H1 (cell line): ENCODE measurements around the gene TMEM187. TPM values are rescaled to one million over a fixed set of nuclear protein-coding genes. Genes with fewer than 3 reads are reported as not detected.

Experiments used
- CTCF ChIA-PET: fragments of 300-600 bp; sonication (Branson Sonifier 250); formaldehyde crosslinking; loops from one replicate; lab custom pipeline; 2021; ENCODE audit not compliant: partially characterized antibody; lab: Charles Lee
- POLR2A ChIA-PET: fragments of 300-600 bp; sonication (Branson Sonifier 250); formaldehyde crosslinking; loops from one replicate; lab custom pipeline; 2021; ENCODE audit warnings: inconsistent platforms; ENCODE audit not compliant: partially characterized antibody; lab: Charles Lee
- DNase-seq, 2 experiments: peaks; one replicate each; pipeline versions ENCODE4 v3.0.0 to v3.0.0-alpha.2; 2010 to 2022; ENCODE audit warnings: low spot score in 2 of 2, low read depth in 1 of 2, mixed read lengths in 1 of 2
- FAIRE-seq: peaks from 2 replicates; lab custom pipeline; 2011; peaks lifted over from hg19 to GRCh38; lab: Jason Lieb, UNC
- H2AFZ ChIP-seq: 2 replicates; pipeline ENCODE4 v1.8.1; 2012; ENCODE audit warnings: low read length, inconsistent platforms
- H2AK5ac ChIP-seq: 2 replicates; pipeline ENCODE4 v1.6.1; 2013; ENCODE audit warnings: low read depth, low read length
- H2BK120ac ChIP-seq: replicated peaks from 2 replicates; pipeline ENCODE3; 2013; ENCODE audit warnings: low read depth, low read length, inconsistent platforms
- H2BK12ac ChIP-seq: 2 replicates; pipeline ENCODE4 v1.6.1; 2013; ENCODE audit warnings: low read depth, low read length
- H2BK15ac ChIP-seq: 2 replicates; pipeline ENCODE4 v1.6.1; 2013; ENCODE audit warnings: low read length
- H2BK20ac ChIP-seq: 2 replicates; pipeline ENCODE4 v1.6.1; 2013; ENCODE audit warnings: low read length
- H2BK5ac ChIP-seq: 2 replicates; pipeline ENCODE4 v1.6.1; 2013; ENCODE audit warnings: low read depth, low read length
- H3K14ac ChIP-seq: 2 replicates; pipeline ENCODE4 v1.6.1; 2013; ENCODE audit warnings: inconsistent platforms; ENCODE audit not compliant: insufficient read length
- H3K18ac ChIP-seq: 2 replicates; pipeline ENCODE4 v1.6.1; 2013; ENCODE audit warnings: low read length; ENCODE audit errors: extremely low read depth
- H3K23ac ChIP-seq: 2 replicates; pipeline ENCODE4 v1.6.1; 2013; ENCODE audit warnings: inconsistent platforms; ENCODE audit not compliant: insufficient read length
- H3K23me2 ChIP-seq: 2 replicates; pipeline ENCODE4 v1.6.1; 2013; ENCODE audit warnings: low read depth, low read length
- H3K27ac ChIP-seq: 2 replicates; pipeline ENCODE4 v1.6.1; 2011; ENCODE audit warnings: low read depth, low read length, inconsistent platforms
- H3K27me3 ChIP-seq, 4 experiments: replicated peaks in 1 of 4; 1 replicate in 1 of 4; 2 replicates in 3 of 4; pipeline versions ENCODE4 v1.6.1 to v1.8.1; 2011 to 2013; ENCODE audit warnings: low read length in 3 of 4, mild to moderate bottlenecking in 3 of 4, inconsistent platforms in 2 of 4, mixed read lengths in 2 of 4, moderate library complexity in 1 of 4; ENCODE audit not compliant: control insufficient read depth in 3 of 4, insufficient read depth in 3 of 4; ENCODE audit errors: extremely low read depth in 1 of 4
- H3K36me3 ChIP-seq, 4 experiments: 2 replicates each; pipeline versions ENCODE4 v1.6.1 to v1.8.1; 2011 to 2013; ENCODE audit warnings: mild to moderate bottlenecking in 4 of 4, low read length in 3 of 4, moderate library complexity in 2 of 4, control low read depth in 1 of 4, inconsistent platforms in 1 of 4; ENCODE audit not compliant: insufficient read depth in 4 of 4, control insufficient read depth in 2 of 4
- H3K4ac ChIP-seq: replicated peaks from 2 replicates; pipeline ENCODE3; 2013; ENCODE audit warnings: low read length, low read depth, mixed read lengths, inconsistent platforms; ENCODE audit not compliant: insufficient read length
- H3K4me1 ChIP-seq, 4 experiments: replicated peaks in 1 of 4; 1 replicate in 1 of 4; 2 replicates in 3 of 4; pipeline versions ENCODE4 v1.6.1 to v1.8.1; 2011 to 2013; ENCODE audit warnings: low read length in 3 of 4, inconsistent platforms in 2 of 4, mixed read lengths in 1 of 4; ENCODE audit not compliant: insufficient read depth in 4 of 4, control insufficient read depth in 3 of 4
- H3K4me2 ChIP-seq, 2 experiments: 2 replicates each; pipeline versions ENCODE4 v1.6.1 to v1.8.1; 2011 to 2013; ENCODE audit warnings: low read depth in 2 of 2, low read length in 2 of 2, control low read depth in 1 of 2, inconsistent platforms in 1 of 2, mild to moderate bottlenecking in 1 of 2; ENCODE audit not compliant: insufficient read depth in 1 of 2
- H3K4me3 ChIP-seq, 4 experiments: fragments of 200-600, 300-600 bp in 1 of 4; sonication (generic), shearing (Covaris generic), sonication (Bioruptor Twin) in 1 of 4; 2 replicates each; pipeline versions ENCODE4 v1.5.1 to v1.8.1; 2011 to 2016; ENCODE audit warnings: low read length in 4 of 4, low read depth in 3 of 4, control low read depth in 2 of 4, inconsistent platforms in 2 of 4, mild to moderate bottlenecking in 2 of 4, mixed read lengths in 1 of 4, moderate library complexity in 1 of 4; ENCODE audit not compliant: insufficient read depth in 2 of 4; ENCODE audit errors: extremely low read depth in 1 of 4
- H3K56ac ChIP-seq: replicated peaks from 2 replicates; pipeline ENCODE3; 2013; ENCODE audit warnings: low read depth, mild to moderate bottlenecking, mixed read lengths, low read length, inconsistent platforms; ENCODE audit not compliant: insufficient read length
- H3K79me1 ChIP-seq: 2 replicates; pipeline ENCODE4 v1.6.1; 2013; ENCODE audit warnings: low read depth, low read length, control low read depth
- H3K79me2 ChIP-seq, 2 experiments: 2 replicates each; pipeline versions ENCODE4 v1.6.1 to v1.8.1; 2012 to 2013; ENCODE audit warnings: low read length in 2 of 2, mild to moderate bottlenecking in 2 of 2, inconsistent platforms in 1 of 2; ENCODE audit not compliant: insufficient read depth in 2 of 2, control insufficient read depth in 1 of 2
- H3K9ac ChIP-seq, 4 experiments: replicated peaks in 1 of 4; 1 replicate in 1 of 4; 2 replicates in 3 of 4; pipeline versions ENCODE4 v1.6.1 to v1.8.1; 2011 to 2013; ENCODE audit warnings: low read depth in 3 of 4, low read length in 3 of 4, control low read depth in 2 of 4, mild to moderate bottlenecking in 2 of 4, moderate library complexity in 2 of 4, inconsistent platforms in 1 of 4; ENCODE audit errors: extremely low read depth in 1 of 4
- H3K9me3 ChIP-seq, 2 experiments: 2 replicates each; pipeline versions ENCODE4 v1.6.1 to v1.8.1; 2012 to 2013; ENCODE audit warnings: mild to moderate bottlenecking in 2 of 2, moderate library complexity in 2 of 2, control low read depth in 1 of 2, inconsistent platforms in 1 of 2, low read depth in 1 of 2, low read length in 1 of 2, mixed read lengths in 1 of 2; ENCODE audit not compliant: insufficient read depth in 2 of 2
- H4K20me1 ChIP-seq, 2 experiments: replicated peaks in 1 of 2; 2 replicates each; pipeline versions ENCODE3 to v1.8.1; 2011 to 2013; ENCODE audit warnings: inconsistent platforms in 2 of 2, low read length in 2 of 2, mild to moderate bottlenecking in 1 of 2; ENCODE audit not compliant: insufficient read depth in 2 of 2, control insufficient read depth in 1 of 2
- H4K5ac ChIP-seq: 2 replicates; pipeline ENCODE4 v1.6.1; 2013; ENCODE audit warnings: low read length, low read depth, mixed read lengths, inconsistent platforms; ENCODE audit not compliant: insufficient read length
- H4K8ac ChIP-seq: 2 replicates; pipeline ENCODE4 v1.8.0; 2013; ENCODE audit warnings: mild to moderate bottlenecking, moderate library complexity, low read length, inconsistent platforms; ENCODE audit not compliant: insufficient read depth; ENCODE audit errors: extremely low read depth
- H4K91ac ChIP-seq: replicated peaks from 2 replicates; pipeline ENCODE3; 2013; ENCODE audit warnings: low read length, mixed read lengths, inconsistent platforms; ENCODE audit not compliant: insufficient read length
- POU5F1 ChIP-seq: IDR thresholded peaks from 2 replicates; pipeline ENCODE4 v1.6.1; 2011; ENCODE audit warnings: low read depth, mild to moderate bottlenecking, low read length, moderate library complexity
- SP4 ChIP-seq: IDR thresholded peaks from 2 replicates; pipeline ENCODE4 v1.6.1; 2012; ENCODE audit warnings: low read length, inconsistent platforms
- WGBS, 2 experiments: shearing (Covaris generic) in 1 of 2; methylation state at CpG; one replicate each; pipeline versions ENCODE4 v1.1.6 to v1.1.7; 2013 to 2015; ENCODE audit warnings: low lambda C conversion rate in 2 of 2, mixed read lengths in 2 of 2, inconsistent platforms in 1 of 2, low coverage in 1 of 2, missing lambda C conversion rate in 1 of 2; ENCODE audit not compliant: insufficient replicate concordance in 2 of 2, insufficient coverage in 1 of 2, insufficient read length in 1 of 2; ENCODE audit errors: extremely low coverage in 1 of 2, missing lambda C conversion rate in 1 of 2; 5-methylcytosine and 5-hydroxymethylcytosine counted together
- polyA plus RNA-seq, 7 experiments: library from polyadenylated mRNA; depleted of rRNA in 3 of 7; stranded (reverse) in 5 of 7; unstranded in 2 of 7; fragments of >200 nt in 5 of 7; fragments of 200-250 nt in 2 of 7; gene quantifications; 1 replicate in 5 of 7; 2 replicates in 1 of 7; 4 replicates in 1 of 7; pipeline versions ENCODE4 v1.2.1 to v1.2.3, GENCODE V29; 2011 to 2013; ENCODE audit warnings: missing spikeins in 2 of 7, mixed read lengths in 2 of 7
- total RNA-seq: library from RNA; stranded (reverse); fragmentation: NEBNext Ultra II Directional; extraction: Animal tissue kit (Norgen Biotek cat#: 25700); gene quantifications from 2 replicates; pipeline ENCODE4 v1.2.1, GENCODE V29; 2021
- TF ChIP-seq, protein P1 (sequence below), 3 experiments: IDR thresholded peaks; 1 replicate in 2 of 3; 2 replicates in 1 of 3; pipeline versions ENCODE4 v1.5.1 to v1.6.1; 2011; ENCODE audit warnings: low read length in 3 of 3, mild to moderate bottlenecking in 3 of 3, inconsistent platforms in 2 of 3, low read depth in 1 of 3, moderate library complexity in 1 of 3; ENCODE audit not compliant: insufficient read depth in 1 of 3; ENCODE audit errors: control extremely low read depth in 1 of 3

Gene TMEM187
- total and polyA plus RNA-seq, 2 of the 8 experiments (the other 6 are each of a cell fraction or from before 2014, with no cell fraction given) = 5.0 to 14.5 TPM

DNA sequence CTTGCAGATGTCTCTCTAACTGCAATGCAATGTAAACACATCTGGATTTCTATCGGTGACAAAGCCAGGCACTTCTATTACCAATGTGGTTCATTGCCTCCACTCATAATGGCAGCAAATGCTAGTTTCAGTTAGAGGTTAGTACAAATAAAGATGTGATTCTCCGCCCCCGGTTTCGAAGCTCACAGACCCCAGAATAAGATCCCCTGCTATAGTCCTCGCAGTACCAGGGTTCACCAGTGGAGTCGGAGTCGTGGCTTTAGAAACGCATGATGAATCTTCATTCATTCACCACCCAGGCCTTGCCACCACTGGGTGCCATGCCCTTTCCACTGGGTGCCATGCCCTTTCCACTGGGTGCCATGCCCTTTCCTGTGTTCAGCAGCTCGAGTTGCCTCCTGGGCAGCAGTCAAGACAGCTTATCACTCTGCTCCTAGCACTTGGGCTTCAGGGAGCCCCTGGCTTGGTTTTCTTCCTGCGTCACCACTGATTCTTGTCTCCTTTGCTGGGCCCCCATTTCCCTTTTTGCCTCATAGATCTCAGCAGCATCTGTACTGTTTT lies 34.2 kb upstream of the TMEM187 start:
- no peak for FAIRE-seq
- WGBS, 2 experiments = 94% methylated on average over 10 of the region's 10 CpGs; no CpG with 5 or more reads in 1 of the 2 experiments
- H2AFZ ChIP-seq = no peak overlapping the region

More for the DNA sequence above, 34.2 kb upstream of the TMEM187 start:
- no peak overlapping the region for H3K4me2 ChIP-seq
- no peak overlapping the region for H3K56ac ChIP-seq
- no peak for DNase-seq
- no peak overlapping the region for H3K4me3 ChIP-seq
- no peak overlapping the region for H2BK12ac ChIP-seq
- no peak overlapping the region for H4K8ac ChIP-seq
- TF ChIP-seq SP4 (no peak), POU5F1 (no peak)
- TF ChIP-seq, protein P1, sequence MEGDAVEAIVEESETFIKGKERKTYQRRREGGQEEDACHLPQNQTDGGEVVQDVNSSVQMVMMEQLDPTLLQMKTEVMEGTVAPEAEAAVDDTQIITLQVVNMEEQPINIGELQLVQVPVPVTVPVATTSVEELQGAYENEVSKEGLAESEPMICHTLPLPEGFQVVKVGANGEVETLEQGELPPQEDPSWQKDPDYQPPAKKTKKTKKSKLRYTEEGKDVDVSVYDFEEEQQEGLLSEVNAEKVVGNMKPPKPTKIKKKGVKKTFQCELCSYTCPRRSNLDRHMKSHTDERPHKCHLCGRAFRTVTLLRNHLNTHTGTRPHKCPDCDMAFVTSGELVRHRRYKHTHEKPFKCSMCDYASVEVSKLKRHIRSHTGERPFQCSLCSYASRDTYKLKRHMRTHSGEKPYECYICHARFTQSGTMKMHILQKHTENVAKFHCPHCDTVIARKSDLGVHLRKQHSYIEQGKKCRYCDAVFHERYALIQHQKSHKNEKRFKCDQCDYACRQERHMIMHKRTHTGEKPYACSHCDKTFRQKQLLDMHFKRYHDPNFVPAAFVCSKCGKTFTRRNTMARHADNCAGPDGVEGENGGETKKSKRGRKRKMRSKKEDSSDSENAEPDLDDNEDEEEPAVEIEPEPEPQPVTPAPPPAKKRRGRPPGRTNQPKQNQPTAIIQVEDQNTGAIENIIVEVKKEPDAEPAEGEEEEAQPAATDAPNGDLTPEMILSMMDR (IDR thresholded peaks at IDR 0.05; ENCODE audit: control extremely low read depth in 1 of 3, insufficient read depth in 1 of 3, low read depth in 1 of 3, low read length in 3 of 3) = peak in 1 of 3 experiments; percentile 1; a peak in 1 of 4 replicates
- no peak overlapping the region for H3K9ac ChIP-seq
- H3K4ac ChIP-seq = no peak overlapping the region
- H3K79me1 ChIP-seq = no peaks in the 10 kb centered on the region
- H3K27me3 ChIP-seq = no peaks in the 10 kb centered on the region
- H2AK5ac ChIP-seq = no peak overlapping the region
- no peak overlapping the region for H2BK5ac ChIP-seq
- H3K23me2 ChIP-seq = 0 out of 2 replicates have a peak, but pooled peaks cover 2% of the 10 kb centered on the region
- H3K36me3 ChIP-seq = no peaks in the 10 kb centered on the region
- POLR2A ChIA-PET = interaction anchor here (1.4 to 18.9 kb wide), 3 partner anchors 14 to 33 kb away, joined by 3 to 231 read pairs (median 3); partner anchors contain the start of gene ARHGAP4
- no peak overlapping the region for H3K14ac ChIP-seq
- CTCF ChIA-PET = interaction anchor here (0.8 to 19.6 kb wide), 7 partner anchors 9 to 30 kb away, joined by 3 to 272 read pairs (median 4); partner anchors contain the start of genes ARHGAP4 and RENBP
- no peak overlapping the region for H2BK15ac ChIP-seq
- no peak overlapping the region for H2BK120ac ChIP-seq
- H3K79me2 ChIP-seq = peaks cover 0 to 9% of the 10 kb centered on the region in 2 experiments; a peak in 2 of 4 replicates
- H3K23ac ChIP-seq = no peak overlapping the region
- H4K5ac ChIP-seq = no peak overlapping the region
- H4K20me1 ChIP-seq = peaks cover 0 to 3% of the 10 kb centered on the region in 2 experiments
- H3K4me1 ChIP-seq = peaks cover 4 to 11% (median 8%) of the 10 kb centered on the region in 4 experiments
- no peak overlapping the region for H3K18ac ChIP-seq
- H2BK20ac ChIP-seq = no peak overlapping the region
- no peak overlapping the region for H3K27ac ChIP-seq
- no peak overlapping the region for H4K91ac ChIP-seq
- H3K9me3 ChIP-seq = no peaks in the 10 kb centered on the region
